Urinary bladder (tissue), 4 donors: ENCODE results near the gene TH. TPM values are rescaled to one million over a fixed set of nuclear protein-coding genes. Genes with fewer than 3 reads are reported as not detected.
A peak's percentile ranks its signal among the peaks of the same experiment; 100 is the strongest.

Experiments
- DNase-seq: peaks from one replicate; pipeline ENCODE4 v3.0.0-alpha.2; 2015; ENCODE audit errors: extremely low spot score
- H3K27ac ChIP-seq: one replicate; pipeline ENCODE4 v1.5.1; 2013; ENCODE audit warnings: low read depth, mild to moderate bottlenecking, moderate library complexity
- H3K36me3 ChIP-seq: one replicate; pipeline ENCODE4 v1.6.1; 2013; ENCODE audit warnings: mild to moderate bottlenecking, moderate library complexity; ENCODE audit not compliant: insufficient read depth
- H3K4me1 ChIP-seq: one replicate; pipeline ENCODE4 v1.6.1; 2013; ENCODE audit warnings: mild to moderate bottlenecking, moderate library complexity; ENCODE audit not compliant: insufficient read depth
- H3K4me3 ChIP-seq: one replicate; pipeline ENCODE4 v1.5.1; 2013; ENCODE audit warnings: low read depth, low read length
- WGBS: extraction: QIAGEN DNeasy Blood & Tissue Kit; methylation state at CpG from one replicate; pipeline ENCODE4 v1.1.7; 2013; 5-methylcytosine and 5-hydroxymethylcytosine counted together
- polyA plus RNA-seq: library from polyadenylated mRNA; stranded (reverse); fragments of 200-250 nt; gene quantifications from one replicate; pipeline ENCODE4 v1.2.3, GENCODE V29; 2013
- total RNA-seq: library from RNA; depleted of rRNA; stranded (reverse); fragments of >200 nt; gene quantifications from one replicate; pipeline ENCODE4 v1.2.3, GENCODE V29; 2014
- donor health status: healthy with polysubstance abuse.
- donor health status: healthy.

TH gene
- total and polyA plus RNA-seq, 2 donors: 1.6 to 3.6 TPM

- WGBS: 90% methylated on average over 12 of the region's 12 CpGs
- no peak overlapping the region for H3K27ac ChIP-seq
- H3K4me1 ChIP-seq: no peaks in the 10 kb centered on the region
- no peak for DNase-seq
- H3K36me3 ChIP-seq: no peaks in the 10 kb centered on the region
- H3K4me3 ChIP-seq: no peak overlapping the region
These were observed 1.1 kb upstream of the TH start for GRCh38 chr11:2172676-2173075.

GRCh38 chr11:2169626-2170570 lies 1.7 kb downstream of the TH start:
- Histone ChIP-seq H3K27ac (no peak overlapping the region), H3K4me3 (no peak overlapping the region), H3K36me3 (no peaks in the 10 kb centered on the region), H3K4me1 (no peaks in the 10 kb centered on the region)
- DNase-seq: no peak
- WGBS: 83% methylated on average over 45 of the region's 45 CpGs

GRCh38 chr11:2169005-2169378 lies 2.6 kb downstream of the TH start:
- Histone ChIP-seq H3K36me3 (no peaks in the 10 kb centered on the region), H3K4me1 (no peaks in the 10 kb centered on the region), H3K27ac (no peak overlapping the region), H3K4me3 (no peak overlapping the region)
- WGBS: 65% methylated on average over 10 of the region's 10 CpGs
- no peak for DNase-seq

- WGBS: 87% methylated on average over 33 of the region's 33 CpGs
- no peaks in the 10 kb centered on the region for H3K4me1 ChIP-seq
- no peak for DNase-seq
- no peak overlapping the region for H3K27ac ChIP-seq
- no peaks in the 10 kb centered on the region for H3K36me3 ChIP-seq
- H3K4me3 ChIP-seq: no peak overlapping the region
These were observed 3.2 kb downstream of the TH start for GRCh38 chr11:2168286-2169004.

GRCh38 chr11:2167141-2168045 lies 4.2 kb downstream of the TH start:
- Histone ChIP-seq H3K4me1 (no peaks in the 10 kb centered on the region), H3K4me3 (no peak overlapping the region), H3K36me3 (no peaks in the 10 kb centered on the region), H3K27ac (no peak overlapping the region)
- 82% methylated on average over 31 of the region's 31 CpGs for WGBS
- no peak for DNase-seq

GRCh38 chr11:2166091-2166851 lies 5.3 kb downstream of the TH start:
- 8% methylated on average over 70 of the region's 70 CpGs for WGBS
- no peak for DNase-seq
- Histone ChIP-seq H3K36me3 (no peaks in the 10 kb centered on the region), H3K4me3 (peak overlapping the region; percentile 34), H3K27ac (no peak overlapping the region), H3K4me1 (no peaks in the 10 kb centered on the region)

GRCh38 chr11:2165571-2165970 lies 6.0 kb downstream of the TH start:
- 84% methylated on average over 13 of the region's 13 CpGs for WGBS
- DNase-seq: no peak
- Histone ChIP-seq H3K4me1 (no peaks in the 10 kb centered on the region), H3K27ac (no peak overlapping the region), H3K4me3 (no peak overlapping the region), H3K36me3 (no peaks in the 10 kb centered on the region)

GRCh38 chr11:2164861-2165555 lies 6.6 kb downstream of the TH start:
- no peak for DNase-seq
- Histone ChIP-seq H3K4me3 (no peak overlapping the region), H3K36me3 (no peaks in the 10 kb centered on the region), H3K27ac (no peak overlapping the region), H3K4me1 (no peaks in the 10 kb centered on the region)
- WGBS: 80% methylated on average over 20 of the region's 20 CpGs

- Histone ChIP-seq H3K36me3 (no peaks in the 10 kb centered on the region), H3K27ac (no peak overlapping the region), H3K4me3 (no peak overlapping the region), H3K4me1 (no peaks in the 10 kb centered on the region)
- WGBS: 87% methylated on average over 22 of the region's 22 CpGs
- no peak for DNase-seq
These were observed 7.5 kb downstream of the TH start for GRCh38 chr11:2164081-2164480.

GRCh38 chr11:2163428-2163978 lies 8.1 kb downstream of the TH start:
- no peak overlapping the region for H3K27ac ChIP-seq
- 75% methylated on average over 12 of the region's 12 CpGs for WGBS
- DNase-seq: no peak
- H3K4me3 ChIP-seq: no peak overlapping the region
- H3K36me3 ChIP-seq: no peaks in the 10 kb centered on the region
- no peaks in the 10 kb centered on the region for H3K4me1 ChIP-seq

- WGBS: 84% methylated on average over 13 of the region's 13 CpGs
- Histone ChIP-seq H3K36me3 (no peaks in the 10 kb centered on the region), H3K4me3 (no peak within 1 kb of the TSS), H3K27ac (no peak within 1 kb of the TSS), H3K4me1 (no peaks in the 10 kb centered on the region)
- no peak for DNase-seq
These were observed 10.8 kb downstream of the TH start, which contains the start of gene INS for GRCh38 chr11:2160736-2161259. Gene INS (minus strand): TSS chr11:2161209. CDS start chr11:2160971, 238 bp downstream.
